ENCODE data around the gene BTK.

Gene BTK

DNA sequence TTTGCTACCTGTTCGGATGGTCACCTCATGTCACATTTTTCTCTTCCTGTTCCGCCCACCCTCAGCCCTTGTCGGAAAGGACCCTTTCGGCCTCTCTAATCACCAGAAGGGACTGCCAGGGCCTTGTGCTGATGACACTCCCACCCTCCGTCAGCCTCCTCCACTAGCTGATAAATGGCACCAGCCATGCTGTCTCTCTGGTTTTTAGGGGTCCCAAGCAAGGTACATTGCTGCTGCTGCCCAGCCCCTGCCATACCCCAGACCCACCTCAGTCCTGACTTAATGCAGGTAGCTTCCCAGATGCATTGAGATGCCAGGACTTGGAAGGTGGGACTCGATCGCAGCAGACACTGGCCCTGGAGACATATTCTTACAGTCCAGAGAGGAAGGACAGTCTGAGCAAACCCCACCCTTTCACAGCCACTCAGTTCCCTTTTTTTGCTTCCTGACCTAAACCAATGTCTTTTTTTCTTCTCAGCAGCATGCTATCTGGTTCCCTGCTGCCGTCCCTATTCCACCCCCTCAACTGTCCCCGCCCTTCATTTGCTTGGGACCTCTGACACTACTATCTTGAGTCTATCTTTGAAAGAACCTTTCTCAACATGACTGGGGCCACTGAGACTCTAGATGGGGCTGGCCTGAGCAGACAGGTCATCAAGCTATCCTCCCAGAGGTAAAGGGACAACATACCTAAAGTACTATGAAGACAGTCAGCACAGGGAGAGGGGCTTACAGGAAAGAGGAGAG lies at the start of gene BTK:
Gene BTK, minus strand, starts transcription at position 397 of the 747 bp plus-strand sequence. CDS start 10,907 bp downstream, outside the sequence.
- no peak for DNase-seq (ENCODE audit: low spot score)

DNA sequence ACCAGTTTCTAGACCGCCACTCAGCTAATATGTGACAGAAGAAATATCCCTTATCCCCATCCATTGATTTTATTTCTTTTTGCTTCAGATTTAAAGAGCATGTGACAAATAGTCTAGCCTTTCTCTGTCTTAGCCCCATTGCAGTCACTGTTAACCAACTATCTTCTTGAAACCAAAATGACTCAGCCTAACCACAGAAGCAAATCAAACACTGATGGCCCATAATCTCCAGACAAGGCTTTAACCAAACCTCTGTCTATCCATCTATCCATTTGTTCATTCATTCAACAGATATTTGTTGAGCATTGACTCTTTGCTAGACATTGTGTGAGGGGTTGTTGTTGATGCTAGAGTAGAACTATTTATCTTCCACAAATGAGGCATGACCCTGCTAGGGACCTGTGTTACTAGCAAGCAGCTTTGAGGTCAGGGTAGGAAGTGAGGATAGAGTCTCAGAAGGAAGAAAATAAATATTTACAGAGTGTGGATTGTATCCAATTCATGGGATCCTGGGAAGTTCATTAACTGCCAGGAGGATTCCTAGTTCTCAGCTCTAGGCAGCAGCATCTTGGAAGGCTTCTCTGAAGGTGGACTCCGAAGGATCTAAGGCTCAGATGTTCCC lies 44.6 kb upstream of the BTK start:
- no peak for DNase-seq (ENCODE audit: low spot score)

DNA sequence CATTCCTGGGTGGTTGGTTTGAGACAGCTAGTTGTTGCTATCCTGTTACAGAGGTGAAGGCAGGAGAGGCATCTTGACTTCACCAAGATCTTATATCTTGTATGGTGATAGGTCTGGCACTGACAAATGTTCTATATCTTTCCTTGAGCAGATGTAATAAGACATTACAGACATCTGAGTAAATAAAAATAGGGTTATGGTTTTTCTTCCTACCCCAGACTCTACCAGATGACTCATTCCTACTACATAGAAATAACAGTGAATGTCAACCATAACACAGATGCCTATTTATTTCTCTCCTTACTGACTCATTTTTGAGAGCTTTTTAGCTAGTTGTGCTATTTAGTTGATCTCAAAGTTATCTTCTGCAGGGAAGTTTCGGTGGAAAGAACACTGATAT lies 43.9 kb upstream of the BTK start:
- DNase-seq (ENCODE audit: low spot score): no peak

DNA sequence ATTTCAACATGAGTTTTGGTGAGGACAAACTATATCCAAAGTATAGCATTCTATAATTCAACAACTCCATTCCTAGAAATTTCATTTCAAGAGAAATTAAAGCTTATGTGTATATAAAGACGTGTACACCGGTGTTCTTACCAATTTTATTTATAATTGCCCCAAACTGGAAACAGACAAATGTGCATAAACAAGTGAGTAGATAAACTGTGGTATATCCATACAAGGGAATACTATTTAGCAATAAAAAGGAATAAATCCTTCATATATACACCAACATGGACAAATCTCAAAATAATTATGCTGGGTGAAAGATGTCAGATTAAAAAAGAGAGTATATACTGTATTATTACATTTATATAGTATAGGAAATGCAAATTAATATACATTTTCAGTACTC lies 42.0 kb upstream of the BTK start:
- no peak for DNase-seq (ENCODE audit: low spot score)

DNA sequence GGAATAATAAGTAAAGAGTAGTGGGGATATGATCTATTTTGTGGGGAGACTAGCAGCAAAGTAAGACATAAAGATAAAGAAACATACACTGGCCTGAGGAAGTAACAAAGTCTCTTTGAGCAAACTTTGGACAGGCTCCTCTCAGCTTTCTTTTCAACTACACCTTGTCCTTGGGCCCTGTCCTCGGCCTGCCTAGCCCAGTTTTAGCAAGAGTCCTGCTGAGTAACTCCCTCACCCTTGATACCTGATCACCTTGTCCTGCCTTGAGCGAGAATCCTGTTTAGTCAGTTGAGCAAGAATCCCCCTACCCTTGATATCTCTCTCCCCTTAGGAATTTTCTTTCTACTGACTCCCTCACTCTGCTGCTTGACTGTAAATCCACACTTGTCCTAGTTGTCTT lies 33.5 kb upstream of the BTK start:
- DNase-seq (ENCODE audit: low spot score): no peak

DNA sequence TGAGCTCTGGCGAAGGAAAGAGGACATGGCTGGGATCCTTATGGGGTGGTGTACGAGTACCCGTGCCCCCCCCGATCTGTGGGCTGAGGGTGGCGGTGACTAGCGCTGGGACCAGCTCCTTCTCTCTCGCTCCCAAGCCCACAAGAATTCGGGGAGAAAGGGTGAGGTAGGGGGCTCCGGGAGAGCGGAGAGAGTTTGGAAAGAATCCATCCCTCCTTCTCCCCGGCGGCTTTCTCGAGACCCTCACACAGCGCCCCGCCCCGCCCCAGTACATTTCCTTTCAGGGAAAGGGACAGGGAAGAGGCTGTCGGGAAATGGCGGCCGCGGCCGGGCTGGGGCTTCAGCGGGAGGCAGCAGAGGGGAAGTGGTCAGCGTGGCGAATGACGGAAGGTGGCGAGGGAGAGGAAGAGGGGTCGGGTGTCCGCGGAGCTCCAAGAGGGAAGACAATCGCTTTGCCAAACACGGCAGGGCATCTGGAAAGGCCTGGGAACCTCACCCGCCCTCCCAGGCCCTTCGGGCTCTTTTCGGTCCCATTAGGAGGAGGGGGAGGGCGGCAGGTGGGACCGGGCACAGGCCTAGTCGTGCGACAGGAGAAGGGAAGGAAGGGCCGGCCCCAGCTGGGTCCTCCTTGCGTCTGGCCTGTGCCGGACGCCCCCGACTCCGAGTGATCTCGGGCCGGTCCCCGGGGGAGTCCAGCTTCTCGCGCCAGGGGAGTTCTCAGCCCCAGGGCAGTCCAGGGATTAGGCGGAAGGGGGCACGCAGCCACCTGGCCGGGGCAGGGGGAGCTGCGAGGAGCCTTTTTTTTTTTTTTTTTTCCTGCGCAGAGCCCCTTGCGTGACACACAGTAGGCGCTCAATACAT lies 32.2 kb upstream of the BTK start:
- peak; percentile 37 for DNase-seq (ENCODE audit: low spot score)

DNA sequence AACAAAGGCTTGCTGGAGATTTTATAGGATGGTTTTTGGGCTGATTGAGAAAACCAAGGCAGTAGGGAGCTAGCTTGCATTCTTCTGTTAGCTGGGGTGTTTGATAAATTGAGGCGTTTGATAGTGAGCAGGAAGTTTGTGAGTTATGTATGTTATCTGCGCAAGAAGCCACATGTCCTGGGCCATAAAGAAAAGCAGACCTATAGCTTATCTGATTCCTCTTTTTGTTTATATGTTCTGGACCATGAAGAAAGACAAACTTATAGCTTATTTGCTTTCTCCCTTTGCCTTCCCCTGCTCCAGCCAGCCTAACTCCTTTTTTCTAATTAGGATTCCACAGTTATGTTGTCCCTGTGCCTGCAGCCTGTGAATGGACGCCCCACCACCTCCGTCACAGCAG lies 31.2 kb upstream of the BTK start:
- no peak for DNase-seq (ENCODE audit: low spot score)

DNA sequence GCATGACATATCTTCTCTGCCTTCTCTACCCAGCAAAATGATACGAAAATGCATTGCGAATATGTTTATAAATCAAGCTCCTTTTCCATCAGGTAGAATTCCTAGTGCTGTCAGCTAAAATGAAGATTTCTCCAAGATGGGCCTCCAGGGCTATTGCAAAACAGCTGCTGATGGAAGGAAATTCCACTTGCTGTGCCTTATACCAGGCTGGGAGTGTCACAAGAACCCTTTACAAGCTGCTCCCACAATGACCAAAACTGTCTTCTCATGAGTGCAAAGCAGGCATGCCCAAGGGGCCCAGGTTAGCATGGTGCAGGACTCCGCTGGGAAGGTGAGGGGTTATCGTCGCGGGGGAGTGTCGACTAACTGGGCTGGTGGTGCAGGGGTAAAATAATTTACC lies 30.7 kb upstream of the BTK start:
- DNase-seq (ENCODE audit: low spot score): no peak

DNA sequence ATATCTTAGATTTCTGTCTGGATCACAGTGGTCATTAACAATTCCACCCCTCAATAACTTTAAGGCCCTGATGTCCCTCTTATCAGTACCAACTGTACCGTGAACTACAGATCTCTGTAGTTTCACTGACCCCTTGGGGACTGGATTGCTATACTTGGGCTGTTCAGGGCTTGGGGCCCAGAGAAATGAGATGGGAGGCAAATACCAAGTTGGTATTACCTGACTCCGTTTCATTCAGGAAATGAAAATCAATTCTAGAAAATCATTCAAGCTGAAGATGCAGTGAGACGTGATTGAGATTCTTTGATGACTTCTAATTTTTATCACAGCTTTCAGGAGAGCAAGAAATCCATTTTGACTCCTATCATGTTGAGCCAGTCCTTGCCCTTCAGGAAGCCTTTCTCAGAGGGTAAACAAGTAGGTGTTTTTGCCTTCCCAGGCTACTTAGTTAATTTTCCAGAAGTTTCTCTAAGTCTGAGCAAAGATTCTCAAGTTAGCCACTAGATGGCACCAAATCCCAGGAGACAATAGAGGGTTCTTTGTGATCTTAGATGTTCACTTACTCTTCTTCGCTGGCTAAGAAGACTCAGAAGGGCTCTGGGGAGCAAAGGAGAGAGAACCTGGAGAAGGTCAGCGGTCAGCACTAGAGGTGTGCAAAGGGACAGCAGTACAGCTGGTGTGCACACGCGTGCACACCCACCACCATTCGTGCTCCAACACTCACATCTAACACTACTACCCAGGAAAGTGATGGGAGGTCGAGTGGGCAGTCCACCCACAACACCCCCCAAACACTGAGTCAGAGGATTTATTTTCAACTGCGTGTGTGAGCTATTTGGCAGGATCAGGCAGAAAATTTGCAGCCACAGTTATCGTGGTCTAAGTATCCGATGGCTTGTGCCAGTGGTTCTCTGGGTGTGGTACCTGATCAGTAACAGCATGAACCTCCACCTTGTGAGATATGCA lies 29.5 kb upstream of the BTK start:
- DNase-seq (ENCODE audit: low spot score): peak; percentile 70

DNA sequence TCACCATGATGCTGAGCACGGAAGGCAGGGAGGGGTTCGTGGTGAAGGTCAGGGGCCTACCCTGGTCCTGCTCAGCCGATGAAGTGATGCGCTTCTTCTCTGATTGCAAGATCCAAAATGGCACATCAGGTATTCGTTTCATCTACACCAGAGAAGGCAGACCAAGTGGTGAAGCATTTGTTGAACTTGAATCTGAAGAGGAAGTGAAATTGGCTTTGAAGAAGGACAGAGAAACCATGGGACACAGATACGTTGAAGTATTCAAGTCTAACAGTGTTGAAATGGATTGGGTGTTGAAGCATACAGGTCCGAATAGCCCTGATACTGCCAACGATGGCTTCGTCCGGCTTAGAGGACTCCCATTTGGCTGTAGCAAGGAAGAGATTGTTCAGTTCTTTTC lies 26.0 kb upstream of the BTK start:
- DNase-seq (ENCODE audit: low spot score): no peak

DNA sequence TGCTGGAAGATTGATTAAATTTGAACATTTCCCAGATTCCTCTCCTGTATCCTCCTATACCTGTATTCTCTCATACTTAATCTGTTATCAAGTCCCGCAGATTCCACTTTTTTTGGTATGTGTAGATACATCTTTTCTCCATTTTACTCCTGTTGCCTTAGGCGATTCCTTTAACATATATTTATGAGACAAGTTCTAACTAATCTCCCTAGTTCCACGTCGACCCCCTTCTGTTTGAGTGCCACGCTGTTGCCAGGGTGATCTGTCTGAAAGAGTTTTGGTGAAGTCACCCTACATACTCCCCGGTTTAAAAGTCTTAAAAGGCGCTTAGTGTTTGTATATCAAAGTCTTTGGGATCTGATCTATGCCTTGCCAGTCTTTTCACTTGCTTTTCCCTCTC lies 24.5 kb upstream of the BTK start:
- no peak for DNase-seq (ENCODE audit: low spot score)

DNA sequence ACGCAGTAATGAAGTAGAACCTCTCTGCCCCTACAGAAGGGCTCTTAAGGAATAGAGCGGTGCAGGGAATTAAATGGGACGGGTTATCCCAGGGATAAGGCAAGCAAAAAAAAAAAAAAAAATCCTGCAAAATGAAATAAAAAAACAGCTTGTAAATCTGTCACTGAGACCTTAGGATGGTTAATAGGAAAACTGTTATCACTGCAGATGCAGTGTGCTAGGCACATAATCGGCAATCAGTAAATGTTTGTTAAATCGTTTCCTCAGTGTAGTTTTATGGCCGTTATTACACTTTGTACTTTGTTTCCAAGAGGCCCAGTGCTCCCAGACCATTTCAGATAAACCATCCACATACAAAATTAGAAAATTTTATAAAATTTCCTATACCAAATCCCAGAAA lies 23.1 kb upstream of the BTK start:
- DNase-seq (ENCODE audit: low spot score): no peak

DNA sequence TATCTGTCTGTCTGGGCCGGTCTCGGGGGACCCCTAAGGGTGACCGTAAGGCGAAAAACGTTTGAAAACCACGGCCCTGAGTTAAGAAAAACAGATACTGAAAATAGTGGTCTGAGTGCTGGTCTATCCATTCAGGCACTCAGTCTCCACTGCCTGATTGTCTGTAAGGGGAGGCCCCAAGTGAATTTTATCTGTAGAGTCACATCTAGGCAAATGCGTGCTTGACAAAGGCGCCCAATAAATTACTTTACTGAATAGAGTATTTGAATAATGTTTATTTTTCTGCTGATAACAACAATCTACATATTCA lies 22.5 kb upstream of the BTK start:
- no peak for DNase-seq (ENCODE audit: low spot score)

DNA sequence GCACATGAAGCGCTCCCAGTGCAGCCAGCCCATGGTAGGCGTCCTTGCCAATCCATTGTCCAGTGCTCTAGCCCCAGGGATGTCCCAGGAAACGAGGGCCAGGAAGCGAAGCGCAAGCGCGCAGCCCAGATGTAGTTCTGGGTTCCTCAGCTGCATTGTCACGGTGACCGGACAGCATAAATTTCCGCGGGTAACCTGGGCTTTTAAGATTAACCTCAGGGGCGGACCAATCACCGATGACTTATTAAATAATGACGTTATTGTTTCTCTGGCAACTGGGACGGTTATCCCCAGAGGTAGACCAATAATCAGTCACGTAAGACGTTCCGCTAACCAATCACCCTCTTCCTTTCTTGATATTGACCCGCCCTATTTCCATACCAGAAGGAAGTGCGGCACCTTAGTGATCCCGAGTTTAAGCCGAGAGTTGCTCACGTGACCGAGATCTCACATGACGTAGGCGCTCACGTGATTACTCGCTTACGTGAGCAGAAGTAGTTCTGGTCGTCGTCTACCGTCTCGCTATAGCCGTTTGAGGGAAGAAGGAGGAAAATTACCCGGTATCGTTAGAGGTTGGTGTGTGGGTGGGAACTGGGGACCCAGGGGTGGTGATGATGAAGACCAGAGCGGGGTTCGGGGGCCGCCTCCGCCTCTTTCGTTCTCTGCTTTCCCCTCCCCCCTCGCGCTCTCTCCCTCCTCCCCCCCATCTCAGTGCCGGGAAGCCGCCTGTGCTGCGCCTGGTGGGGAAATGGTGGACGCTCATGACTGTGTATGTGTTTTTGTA lies 21.9 kb upstream of the BTK start, which contains the start of the genes GLA and HNRNPH2:
Gene GLA, minus strand, starts transcription at position 178 of the 784 bp plus-strand sequence. Its CDS starts 22 bp downstream, at position 156.
Gene HNRNPH2, plus strand, starts transcription at position 475 of the 784 bp plus-strand sequence. CDS start 3,767 bp downstream, outside the sequence.
- DNase-seq (ENCODE audit: low spot score): peak; percentile 91

DNA sequence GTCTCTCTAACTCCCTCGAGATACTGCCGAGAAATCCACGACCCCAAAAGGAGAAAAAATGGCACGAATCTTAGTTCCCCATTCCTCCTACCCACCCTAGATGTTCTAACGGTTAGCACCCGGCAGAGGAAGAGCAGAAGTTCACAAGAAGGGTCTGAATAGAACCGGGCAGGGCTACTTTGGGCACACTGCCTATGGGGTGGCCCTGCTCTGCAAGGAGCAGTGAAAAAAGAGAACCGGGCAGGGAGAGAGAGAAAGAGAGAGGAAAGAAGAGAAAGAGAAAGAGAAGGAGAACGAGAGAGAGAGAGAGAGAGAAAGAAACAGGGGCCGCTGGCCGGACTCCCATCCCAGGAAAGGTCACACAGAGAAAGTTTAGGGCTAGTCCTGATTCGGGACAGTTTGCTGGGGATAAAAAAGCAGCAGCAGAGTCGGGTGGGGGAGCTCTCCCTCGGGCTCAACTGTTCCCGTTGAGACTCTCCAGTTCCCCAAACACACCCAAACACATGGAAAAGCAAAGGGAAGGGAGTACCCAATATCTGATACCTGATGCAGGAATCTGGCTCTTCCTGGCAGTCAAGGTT lies 21.3 kb upstream of the BTK start:
- no peak for DNase-seq (ENCODE audit: low spot score)

DNA sequence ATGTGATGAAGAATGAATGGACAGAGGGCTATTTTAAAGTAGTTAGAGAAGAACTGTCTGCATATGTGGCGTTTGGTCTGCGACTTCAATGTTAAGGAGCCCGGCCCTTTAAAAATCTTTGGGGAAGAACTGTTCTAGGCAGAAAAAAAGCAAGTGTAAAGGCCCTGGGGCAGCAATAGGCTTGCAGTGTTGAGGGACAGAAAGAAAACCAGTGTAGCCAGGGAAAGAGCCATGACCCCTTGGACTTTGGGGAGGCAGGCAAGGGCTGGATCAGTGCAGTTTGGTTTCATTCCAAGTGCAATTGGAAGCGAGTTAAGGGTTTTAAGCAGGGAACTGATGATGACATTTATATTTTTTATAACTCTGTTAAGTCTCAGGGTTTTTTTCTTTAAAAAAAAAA lies 13.8 kb upstream of the BTK start:
- DNase-seq (ENCODE audit: low spot score): no peak

DNA sequence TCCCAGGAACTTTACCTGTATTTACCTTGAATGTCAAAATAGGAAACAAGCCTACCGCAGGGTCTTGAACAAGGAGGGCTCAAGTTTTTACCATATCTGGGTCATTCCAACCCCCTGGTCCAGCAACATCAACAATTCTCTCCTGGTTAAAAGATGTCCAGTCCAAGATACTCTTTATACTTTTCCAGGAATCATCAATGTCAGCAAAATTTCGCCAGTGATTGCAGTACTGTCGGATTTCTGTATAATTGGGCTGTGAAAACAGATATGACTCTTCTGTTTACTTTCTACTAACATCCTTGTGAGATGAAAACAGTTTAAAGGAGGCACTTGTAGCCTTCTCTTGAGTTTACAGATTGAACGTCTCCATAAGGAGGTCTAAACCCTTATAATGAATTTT lies 12.7 kb upstream of the BTK start:
- DNase-seq (ENCODE audit: low spot score): no peak

DNA sequence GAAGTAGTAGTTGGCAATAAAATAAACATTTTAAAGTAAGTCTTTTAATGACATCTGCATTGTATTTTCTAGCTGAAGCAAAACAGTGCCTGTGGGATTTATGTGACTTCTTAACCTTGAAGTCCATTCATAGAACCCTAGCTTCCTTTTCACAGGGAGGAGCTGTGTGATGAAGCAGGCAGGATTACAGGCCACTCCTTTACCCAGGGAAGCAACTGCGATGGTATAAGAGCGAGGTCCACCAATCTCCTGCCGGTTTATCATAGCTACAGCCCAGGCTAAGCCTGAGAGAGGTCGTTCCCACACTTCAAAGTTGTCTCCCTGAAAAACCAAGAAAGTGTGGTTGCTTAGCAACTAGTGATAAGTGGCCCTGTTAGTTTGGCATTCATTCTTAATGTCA lies 11.8 kb upstream of the BTK start:
- DNase-seq (ENCODE audit: low spot score): no peak

DNA sequence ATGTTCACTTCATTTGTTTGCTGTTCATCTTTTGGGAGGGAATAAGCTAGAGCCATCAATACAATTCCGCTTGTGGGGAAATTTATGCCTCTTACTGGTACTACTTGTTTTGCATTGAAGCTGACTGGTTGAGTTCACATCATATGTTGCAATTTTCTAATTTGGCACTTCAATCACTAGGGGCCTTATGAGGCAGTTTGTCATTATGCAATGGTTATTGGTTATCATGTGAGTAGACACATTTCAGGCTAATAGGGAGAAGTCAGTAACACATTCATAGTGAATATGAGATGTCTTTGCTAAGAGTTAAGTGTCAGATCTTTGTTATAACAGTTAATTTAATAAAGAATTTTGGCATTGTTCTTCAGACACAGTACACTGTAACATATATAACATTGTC lies 9.8 kb upstream of the BTK start:
- no peak for DNase-seq (ENCODE audit: low spot score)

DNA sequence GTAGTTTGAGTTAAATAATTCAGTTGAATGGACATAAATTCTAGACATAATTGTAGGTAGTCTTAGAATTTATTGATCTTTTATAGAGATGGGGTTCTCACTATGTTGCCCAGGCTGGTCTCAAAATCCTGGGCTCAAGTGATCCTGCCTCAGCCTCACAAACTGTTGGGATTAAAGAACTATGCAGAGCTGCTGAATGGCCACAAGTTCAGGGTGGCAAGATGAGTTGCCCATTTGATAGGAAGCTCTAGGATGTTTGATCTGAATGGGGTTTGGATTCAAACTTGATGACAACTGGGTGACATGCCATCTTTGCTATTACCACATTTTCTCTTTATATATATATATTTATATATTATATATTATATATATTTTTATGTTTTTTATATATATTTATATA lies 8.4 kb upstream of the BTK start:
- DNase-seq (ENCODE audit: low spot score): no peak
